ENCODE results near the gene PADI3.
"Not testable (repeated sequence)": the region's sequence is repeated elsewhere in the genome, so short reads cannot be mapped to it uniquely, and the experiment has no call there.

Gene PADI3

DNA sequence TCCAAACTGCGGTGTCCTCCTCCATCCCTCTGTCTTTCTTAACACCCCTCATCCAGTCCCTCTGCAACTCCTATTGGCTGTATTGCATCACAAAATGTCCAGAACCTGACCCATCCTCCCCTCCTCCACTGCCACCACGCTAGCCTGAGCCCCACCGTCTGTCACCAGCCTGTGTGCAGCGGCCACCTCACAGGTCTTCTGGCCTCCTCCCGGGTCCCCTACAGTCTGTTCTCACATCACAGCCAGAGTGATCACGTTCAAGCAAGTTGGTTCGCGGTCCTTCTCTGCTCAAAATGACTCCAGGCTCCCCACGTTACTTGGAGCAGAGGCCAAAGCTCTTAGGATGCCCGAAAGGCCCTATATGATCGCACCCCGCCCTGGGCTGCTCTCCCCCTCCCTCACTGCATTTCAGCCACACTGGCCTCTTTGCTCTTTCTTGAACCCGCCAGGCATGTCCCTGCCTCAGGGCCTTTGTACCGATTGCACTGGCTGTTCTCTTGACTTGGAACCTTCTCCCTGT lies 56.7 kb downstream of the PADI3 start:
- DNase-seq (ENCODE audit: low read depth): no peak

DNA sequence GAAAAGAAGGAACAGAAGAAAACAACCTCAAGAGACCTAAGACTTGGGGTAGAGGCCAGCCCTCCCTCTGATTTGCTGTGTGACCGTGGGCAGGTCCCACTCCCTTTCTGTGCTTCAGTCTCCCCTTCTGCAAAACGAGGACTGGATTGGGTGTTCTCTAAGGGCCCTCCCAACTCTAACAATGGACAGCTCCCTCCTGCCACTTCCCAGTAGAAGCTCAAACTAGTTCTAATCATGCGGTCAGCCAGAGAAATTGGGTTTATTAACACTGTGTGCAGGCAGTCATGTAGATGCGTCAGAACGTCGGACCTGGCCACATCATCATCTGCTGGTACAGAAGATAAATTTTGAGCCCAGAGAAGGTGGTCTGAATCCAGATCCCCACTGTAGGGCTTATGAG lies 57.5 kb downstream of the PADI3 start:
- DNase-seq (ENCODE audit: low read depth): no peak

DNA sequence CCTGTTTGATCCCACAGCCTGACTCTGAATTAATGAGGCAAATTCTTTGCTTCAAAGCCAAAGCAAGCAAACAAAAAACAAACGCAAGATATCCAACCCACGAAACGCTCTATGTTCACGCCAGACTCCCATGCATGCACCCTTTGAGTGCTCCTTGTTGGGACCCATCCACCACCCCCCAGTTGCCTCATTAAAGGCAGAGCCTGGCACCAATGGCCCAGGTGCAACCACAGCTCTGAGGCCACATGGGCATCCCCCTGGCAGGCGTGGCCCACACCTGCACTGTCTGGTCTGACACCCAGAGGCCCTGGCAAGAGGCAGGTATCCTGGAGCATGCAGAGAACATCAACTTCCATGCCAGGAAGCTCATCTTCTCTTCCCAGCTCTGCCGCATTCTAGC lies 58.0 kb downstream of the PADI3 start:
- no peak for DNase-seq (ENCODE audit: low read depth)

DNA sequence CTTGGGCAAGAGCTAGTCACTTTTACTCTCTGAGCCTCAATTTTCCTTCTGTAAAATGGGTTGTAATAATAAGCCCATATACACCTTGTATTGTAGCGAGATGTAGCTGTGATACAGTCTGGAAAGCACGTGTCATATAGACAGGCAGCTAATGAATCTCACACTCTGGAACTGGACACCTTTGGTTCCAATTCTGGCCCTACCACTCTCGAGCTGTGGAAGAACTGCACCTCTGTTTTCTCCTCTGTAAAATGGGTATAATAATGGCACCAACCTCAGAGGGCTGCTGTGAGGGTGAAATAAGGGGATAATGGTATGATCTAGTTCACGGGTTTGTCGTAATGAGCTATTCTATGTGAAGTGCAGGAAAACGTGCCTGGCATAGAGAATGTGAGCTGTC lies 58.4 kb downstream of the PADI3 start:
- no peak for DNase-seq (ENCODE audit: low read depth)

DNA sequence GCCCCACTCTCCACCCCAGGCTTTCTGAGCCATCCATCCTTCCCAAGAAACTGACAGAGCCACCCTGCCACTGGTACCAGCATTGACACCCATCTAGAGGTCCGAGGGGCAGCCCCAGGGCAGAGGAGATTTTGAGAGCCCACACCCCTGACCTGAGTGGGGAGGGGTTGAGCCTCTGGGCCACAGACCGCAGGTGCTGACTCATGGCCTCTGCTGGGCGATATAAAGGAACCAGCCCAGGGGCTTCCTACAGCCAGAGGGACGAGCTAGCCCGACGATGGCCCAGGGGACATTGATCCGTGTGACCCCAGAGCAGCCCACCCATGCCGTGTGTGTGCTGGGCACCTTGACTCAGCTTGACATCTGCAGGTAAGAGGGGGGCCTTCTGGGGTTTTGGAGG lies 59.0 kb downstream of the PADI3 start, which contains the start of gene PADI4:
PADI4 (plus strand) TSS at position 252 of the 400 bp plus-strand sequence; CDS start at position 278, 26 bp downstream.
- DNase-seq (ENCODE audit: low read depth): no peak

DNA sequence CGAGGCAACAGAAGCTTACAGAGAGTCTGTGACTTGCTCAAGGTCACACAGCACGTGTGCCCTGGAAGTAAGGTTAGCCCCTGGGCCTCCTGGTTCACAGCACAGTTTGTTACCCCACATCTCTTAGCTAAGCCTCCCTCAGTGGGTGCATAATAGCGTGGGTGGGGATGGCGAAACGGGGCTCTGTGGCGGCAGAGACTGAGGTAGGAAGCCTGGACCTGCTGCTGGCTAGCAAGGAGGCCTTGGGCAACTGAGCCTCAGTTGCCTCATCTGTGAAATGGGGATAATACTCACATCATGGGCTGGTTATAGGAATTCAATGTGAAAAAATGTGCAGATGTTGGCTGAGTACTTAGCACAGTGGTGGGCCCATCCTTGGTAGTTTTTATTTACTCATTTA lies 59.7 kb downstream of the PADI3 start:
- DNase-seq (ENCODE audit: low read depth): no peak

DNA sequence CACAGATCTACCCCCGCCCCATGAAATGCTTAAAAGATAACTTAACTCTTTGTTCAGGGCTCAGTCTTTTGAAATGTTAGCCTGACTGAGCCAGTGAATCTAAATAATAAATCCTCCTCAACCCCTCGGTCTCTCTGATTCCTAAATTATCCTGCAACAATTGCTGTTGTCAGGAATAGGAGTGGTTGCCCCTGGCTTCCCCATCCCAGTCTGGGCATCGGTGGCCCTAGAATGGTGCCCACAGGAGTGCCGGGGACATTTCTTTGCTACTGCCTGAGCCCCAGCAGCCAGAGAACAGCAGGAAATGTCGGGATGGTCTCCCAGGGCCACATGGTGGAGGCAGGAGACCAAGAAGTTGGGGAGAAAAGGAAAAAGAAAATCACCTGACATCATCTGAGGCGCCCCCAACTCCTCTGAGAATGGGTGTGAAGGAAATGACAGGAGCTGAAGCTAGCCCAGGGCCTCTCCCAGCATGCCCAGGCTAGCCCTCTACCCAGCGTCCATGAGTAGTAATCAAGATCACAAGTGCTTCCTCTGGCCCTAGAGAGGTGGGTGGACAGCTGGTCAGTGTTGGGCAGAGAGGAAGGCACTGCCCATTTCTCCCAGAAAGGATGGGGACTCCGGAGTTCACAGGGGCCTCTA lies 60.6 kb downstream of the PADI3 start:
- no peak for DNase-seq (ENCODE audit: low read depth)

DNA sequence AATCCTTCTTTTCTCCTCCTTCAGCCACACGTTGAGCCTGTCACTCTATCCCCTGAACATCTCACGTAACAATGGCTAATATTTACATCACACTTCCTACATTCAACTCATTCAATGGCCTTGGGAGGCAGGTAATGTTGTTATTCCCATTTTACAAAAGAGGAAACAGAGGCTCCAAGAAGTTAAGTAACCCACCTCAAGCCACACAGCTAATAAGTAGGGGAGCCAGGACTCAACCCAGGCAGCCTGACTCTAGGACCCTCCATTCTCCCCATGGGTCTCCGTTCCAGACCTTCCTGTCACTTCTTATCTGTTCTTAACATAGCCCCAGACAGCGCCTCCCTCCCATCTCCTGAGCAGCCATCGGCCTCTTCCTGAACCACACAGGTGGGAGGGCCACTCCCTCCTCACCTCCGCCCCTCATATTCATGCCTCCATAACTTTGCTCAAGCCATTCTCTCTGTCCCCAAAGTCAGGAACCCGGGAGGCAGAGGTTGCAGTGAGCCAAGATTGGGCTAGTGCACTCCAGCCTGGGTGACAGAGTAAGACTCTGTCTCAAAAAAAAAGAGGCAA lies 61.3 kb downstream of the PADI3 start:
- DNase-seq (ENCODE audit: low read depth): no peak

DNA sequence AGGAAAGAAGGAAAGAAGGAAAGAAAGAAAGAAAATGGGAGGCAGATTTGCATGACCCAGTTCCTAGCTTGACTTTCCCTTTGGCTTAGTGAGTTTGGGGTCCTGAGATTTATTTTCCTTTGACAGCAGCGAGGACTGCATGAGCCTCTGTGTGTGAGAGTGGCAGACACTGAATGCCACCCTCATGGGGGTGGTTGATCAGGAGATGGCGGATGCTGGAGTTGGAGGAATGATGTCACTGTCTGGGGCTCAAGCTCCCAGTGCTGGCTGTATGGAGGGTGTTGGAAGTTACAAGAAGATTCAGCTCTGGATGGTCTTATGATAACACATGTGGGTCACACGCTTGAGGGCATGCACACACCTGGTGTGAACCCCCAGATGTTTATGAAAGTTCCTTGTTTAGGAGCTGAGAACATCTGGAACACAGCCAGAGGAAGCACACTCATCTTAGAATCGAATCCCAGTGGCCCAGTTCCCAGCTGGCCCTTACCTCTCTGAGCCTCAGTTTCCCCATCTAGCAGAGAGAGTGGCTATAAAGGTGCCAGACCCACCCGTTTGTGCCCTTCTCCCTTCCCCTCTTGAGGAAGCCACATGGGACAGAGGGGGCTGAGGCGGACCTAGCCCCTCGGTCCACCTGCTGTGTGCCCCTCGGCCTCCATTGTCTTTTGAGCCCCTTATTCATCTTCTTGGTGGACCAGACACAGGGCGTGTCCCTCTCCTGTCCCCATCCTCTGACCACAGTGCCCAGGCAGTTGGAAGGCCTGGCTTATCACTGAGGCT lies 64.8 kb downstream of the PADI3 start:
- DNase-seq (ENCODE audit: low read depth): no peak

DNA sequence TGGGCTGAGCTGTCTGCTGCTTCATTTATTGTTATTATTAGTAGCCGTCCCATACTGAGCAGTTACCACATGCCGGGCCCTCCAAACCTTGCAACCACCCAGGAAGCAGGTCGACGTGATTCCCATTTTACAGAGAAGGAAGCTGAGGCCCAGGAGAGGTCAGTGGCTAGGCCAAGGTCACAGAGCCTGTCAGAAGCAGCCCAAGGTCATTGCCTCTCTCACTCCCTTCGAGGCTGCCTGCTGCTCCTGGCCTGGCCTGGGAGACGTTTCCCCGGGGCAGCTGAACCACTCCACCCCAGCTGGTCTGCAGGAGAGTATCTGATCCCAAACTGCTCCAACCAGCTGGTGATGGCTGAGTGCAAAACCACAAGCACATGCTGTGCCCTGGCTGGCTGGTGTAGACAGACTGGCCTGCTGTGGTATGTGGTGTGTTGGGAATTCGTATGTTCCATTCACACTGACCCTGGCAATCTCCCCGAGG lies 65.6 kb downstream of the PADI3 start:
- DNase-seq (ENCODE audit: low read depth): no peak

DNA sequence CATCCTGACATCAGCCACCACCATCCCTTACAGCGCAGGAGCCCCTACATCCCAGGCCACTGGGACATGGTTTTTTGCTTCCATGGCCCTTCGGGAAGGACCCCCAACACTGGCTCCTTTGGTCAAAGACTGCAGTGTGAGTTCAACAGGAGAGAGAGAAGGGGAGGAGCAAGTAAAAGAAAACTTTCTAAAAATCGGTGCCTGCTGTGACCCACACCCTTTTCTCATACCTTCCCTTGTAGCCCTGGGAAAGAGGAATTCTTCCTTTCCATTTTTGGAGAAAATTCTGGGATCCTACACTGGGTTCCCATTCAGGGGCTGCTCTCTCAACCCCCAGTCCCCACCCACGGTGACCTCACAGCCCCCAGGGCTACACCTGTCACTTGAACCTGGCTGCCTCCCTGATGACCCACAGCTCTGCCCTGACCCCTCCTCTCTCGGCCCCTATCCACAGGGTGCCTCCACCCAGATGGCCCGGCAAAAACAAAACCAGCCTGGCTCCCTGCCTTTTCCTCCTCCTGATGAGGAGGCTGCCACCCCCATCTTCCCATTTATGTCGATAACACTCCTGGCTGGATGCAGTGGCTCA lies 66.7 kb downstream of the PADI3 start:
- DNase-seq (ENCODE audit: low read depth): no peak

DNA sequence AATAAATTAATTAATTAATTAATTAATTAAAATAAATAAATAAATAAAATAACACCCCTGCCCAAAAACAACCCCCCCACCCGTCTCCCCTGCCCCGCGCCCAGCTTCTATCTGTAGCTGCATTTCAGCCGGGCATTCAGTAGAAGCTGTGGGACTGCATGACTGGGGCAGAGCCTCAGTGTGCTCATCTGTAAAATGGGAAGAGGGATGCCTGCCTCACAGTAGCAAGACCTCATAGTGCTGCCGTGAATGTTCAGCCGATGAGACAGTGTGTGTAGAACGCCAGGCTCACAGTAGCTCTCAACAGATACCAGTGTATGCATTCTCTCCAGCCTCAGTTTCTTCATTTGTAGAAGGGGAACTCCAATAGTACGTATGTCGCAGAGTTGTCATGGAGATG lies 67.8 kb downstream of the PADI3 start:
- no peak for DNase-seq (ENCODE audit: low read depth)

DNA sequence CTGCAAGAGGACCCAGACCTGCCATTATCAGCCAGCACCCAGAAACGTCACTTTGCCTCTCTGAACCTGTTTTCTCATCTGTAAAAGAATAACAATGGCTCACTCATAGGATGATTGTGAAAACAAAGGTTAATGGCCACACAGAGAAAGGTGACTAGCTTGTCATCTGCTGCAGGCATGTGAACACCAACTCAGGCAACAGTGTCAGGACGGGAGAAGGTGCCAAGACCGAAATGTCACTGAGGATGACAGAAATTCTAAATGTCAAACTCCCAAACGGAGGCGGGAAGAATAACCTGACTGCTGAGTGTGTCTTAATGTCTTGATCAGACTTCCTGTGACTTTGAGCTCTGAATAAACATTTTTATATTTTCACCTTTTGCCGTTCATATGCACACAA lies 69.4 kb downstream of the PADI3 start:
- DNase-seq (ENCODE audit: low read depth): no peak

DNA sequence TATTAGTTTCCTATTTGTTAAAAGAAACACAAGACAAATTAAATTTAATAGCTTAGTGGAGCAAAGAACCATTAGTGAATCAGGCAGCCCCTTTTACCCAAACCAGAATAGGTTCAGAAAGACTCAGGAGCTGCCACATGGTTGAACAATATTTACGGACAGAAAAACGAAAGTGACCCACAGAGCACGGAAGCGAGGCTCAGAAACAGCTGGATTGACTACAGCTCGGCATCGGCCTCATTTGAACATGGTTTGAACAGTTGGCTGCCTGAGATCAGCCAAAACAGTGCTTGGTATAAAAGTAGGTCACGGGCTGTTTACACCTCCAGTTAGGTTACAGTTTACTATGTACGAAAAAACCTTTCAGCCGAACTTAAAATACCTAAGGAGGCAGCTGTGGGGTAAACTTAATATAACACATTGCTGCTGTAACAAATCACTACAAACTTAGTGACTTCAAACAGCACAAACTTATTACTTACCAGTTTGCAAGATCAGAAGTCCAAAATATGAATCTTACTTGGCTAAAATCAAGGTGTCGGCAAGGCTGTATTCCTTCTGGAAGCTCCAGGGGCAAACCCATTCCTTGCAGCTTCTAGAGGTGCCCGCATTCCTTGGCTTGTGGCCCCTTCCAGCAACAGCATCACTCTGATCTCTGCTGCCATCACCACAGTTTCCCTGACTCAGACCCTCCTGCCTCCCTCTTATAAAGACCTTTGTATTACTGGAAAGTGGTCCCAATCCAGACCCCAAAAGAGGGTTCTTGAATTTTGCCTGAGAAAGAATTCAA lies 70.9 kb downstream of the PADI3 start:
- DNase-seq (ENCODE audit: low read depth): no peak

DNA sequence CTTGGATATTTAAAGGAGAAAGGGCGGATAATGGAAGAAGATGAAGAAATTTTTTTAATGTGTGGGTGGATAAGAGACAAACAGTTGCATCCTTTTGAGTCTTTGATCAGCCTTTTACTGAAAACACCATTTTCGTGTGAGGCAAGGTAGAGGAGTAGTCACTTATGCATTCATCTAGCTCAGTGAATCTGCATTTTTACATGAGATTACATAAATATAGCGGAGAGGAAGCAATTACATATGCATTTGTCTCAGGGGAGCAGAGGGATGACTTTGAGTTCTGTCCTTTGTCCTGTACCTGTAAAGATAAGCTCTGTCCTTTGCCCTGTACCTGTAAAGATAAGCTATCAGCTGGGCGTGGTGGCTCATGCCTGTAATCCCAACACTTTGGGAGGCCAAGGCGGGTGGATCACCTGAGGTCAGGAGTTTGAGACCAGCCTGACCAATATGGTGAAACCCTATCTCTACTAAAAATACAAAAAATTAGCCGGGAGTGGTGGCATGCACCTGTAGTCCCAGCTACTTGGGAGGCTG lies 73.0 kb downstream of the PADI3 start:
- not testable (repeated sequence) for DNase-seq (ENCODE audit: low read depth)

DNA sequence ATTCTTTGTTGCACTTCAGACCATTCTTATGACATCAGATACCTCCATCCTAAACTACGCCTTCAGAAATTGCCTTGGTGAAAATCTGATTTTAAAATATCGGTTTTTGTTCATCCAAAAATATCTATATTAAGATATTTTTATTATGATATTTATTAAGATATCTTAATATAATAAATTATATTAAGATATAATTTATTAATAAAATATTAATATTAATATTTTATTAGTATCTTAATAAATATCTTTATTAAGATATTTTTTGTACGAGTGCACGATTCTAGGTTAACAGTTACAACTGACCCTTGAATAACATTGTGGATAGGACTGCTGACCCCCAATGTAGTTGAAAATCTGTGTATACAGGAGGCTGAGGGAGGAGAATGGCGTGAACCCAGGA lies 80.0 kb downstream of the PADI3 start:
- DNase-seq (ENCODE audit: low read depth): no peak

DNA sequence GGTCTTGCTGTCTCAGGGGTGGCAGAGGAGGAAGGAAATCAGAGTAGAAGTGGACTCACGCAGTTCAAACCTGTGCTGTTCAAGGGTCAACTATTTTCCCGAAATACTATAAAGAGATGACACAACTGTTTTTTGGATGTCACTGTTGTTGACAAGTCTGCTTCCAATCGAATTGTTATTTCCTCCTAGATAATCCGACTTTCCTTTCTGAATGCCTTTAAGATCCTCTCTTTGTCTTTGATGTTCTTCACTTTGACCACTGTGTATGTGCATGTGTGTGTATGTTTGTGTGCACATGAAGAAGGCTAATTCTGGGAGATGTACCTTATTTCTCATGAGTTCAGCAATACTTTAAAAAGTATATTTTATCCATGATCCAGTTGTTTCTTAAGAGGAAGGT lies 80.7 kb downstream of the PADI3 start:
- DNase-seq (ENCODE audit: low read depth): no peak

DNA sequence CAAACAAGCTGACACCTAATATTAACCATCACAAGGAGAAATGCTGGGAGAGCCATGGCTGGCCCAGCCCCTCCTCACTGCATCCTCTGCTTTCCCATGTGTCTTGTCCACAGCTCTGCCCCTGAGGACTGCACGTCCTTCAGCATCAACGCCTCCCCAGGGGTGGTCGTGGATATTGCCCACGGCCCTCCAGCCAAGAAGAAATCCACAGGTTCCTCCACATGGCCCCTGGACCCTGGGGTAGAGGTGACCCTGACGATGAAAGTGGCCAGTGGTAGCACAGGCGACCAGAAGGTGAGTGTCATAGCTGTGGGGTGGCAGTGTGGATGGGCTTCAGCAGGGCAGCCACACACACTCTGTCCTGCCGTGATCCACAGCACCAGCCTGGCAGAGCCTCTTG lies 82.0 kb downstream of the PADI3 start:
- no peak for DNase-seq (ENCODE audit: low read depth)

DNA sequence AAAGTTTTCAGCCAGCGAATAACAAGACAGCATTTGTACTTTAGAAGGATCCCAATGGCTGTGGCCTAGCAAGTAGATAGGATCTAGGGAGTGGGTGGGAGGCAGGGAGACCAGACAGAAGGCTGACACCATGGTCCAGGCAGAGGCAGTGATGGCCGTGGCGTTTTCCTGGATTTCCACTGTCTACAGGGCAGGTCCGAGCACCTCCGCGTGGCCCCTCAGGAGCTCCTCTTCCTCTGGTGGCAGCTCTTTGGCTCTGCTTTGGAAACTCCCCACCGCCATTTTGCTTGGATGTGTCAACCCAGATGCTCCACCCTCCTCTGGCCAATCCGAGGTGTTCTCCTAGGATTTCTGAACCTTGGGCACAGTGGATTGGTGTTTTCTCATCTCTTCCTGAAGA lies 84.2 kb downstream of the PADI3 start:
- no peak for DNase-seq (ENCODE audit: low read depth)

All from activated T-helper 1 cell treated with Interleukin-2 at 50 U/mL for 16 hours (primary cell).